PC-9 (cell line): ENCODE measurements around the gene P2RY12.

Experiments
- EZH2 ChIP-seq: fragments of 200-600 bp; sonication (generic); IDR thresholded peaks from 2 replicates; pipeline ENCODE4 v1.8.0; 2017; ENCODE audit warnings: antibody characterized with exemption, low read depth
- TF ChIP-seq, protein P1 (sequence below): fragments of 200-600 bp; sonication (generic); conservative IDR thresholded peaks from 2 replicates; pipeline ENCODE4 v1.6.1; 2017; ENCODE audit warnings: mixed run types, antibody characterized with exemption, mild to moderate bottlenecking, moderate library complexity

DNA sequence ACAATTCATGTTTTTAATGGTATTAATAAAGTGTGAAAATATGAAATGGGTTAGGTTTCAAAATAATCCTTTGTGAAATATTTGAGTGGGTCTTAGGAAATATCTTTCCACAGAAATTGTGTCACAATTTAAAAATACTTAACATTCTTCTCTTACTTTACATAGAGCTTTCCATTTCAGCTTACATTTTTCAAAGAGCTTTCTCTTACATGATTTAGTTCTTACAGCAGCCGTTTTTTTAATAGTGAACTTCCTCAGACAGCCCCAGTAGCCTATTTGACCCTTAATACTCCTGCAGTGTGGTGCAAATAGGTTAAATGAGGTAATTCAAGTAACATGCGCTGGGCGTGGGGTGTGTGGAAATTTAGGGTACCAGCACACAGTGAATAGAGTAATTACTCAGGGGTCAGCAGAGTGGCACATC, 21.8 kb downstream of the P2RY12 start:
- TF ChIP-seq, protein P1, sequence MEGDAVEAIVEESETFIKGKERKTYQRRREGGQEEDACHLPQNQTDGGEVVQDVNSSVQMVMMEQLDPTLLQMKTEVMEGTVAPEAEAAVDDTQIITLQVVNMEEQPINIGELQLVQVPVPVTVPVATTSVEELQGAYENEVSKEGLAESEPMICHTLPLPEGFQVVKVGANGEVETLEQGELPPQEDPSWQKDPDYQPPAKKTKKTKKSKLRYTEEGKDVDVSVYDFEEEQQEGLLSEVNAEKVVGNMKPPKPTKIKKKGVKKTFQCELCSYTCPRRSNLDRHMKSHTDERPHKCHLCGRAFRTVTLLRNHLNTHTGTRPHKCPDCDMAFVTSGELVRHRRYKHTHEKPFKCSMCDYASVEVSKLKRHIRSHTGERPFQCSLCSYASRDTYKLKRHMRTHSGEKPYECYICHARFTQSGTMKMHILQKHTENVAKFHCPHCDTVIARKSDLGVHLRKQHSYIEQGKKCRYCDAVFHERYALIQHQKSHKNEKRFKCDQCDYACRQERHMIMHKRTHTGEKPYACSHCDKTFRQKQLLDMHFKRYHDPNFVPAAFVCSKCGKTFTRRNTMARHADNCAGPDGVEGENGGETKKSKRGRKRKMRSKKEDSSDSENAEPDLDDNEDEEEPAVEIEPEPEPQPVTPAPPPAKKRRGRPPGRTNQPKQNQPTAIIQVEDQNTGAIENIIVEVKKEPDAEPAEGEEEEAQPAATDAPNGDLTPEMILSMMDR = no peak
- no peak for TF ChIP-seq EZH2
